ENCODE measurements around the gene SRRM2. TPM values are rescaled to one million over a fixed set of nuclear protein-coding genes. Genes with fewer than 3 reads are reported as not detected.

Gene SRRM2
- total and polyA plus RNA-seq, 9 of the 15 experiments (the other 6 are each of a cell fraction or from before 2014, with no cell fraction given), result 26.7 to 563 (median 81.1) TPM

- no peak overlapping the region for H3K4me2 ChIP-seq (ENCODE audit: insufficient read depth, low read length)
- no peaks in the 10 kb centered on the region for H3K9me3 ChIP-seq (replicated peaks; ENCODE audit: control insufficient read depth, insufficient read depth, low read depth, low read length)
- 31% methylated on average over 6 of the region's 6 CpGs for WGBS (ENCODE audit: insufficient coverage, low coverage, missing lambda C conversion rate)
- H3K27ac ChIP-seq (ENCODE audit: extremely low read depth, low read depth, low read length), result no peak overlapping the region
- ChIA-PET CTCF (ENCODE audit: low intra/inter-chr PET ratio) (no interaction called here), POLR2A (interaction anchor here (0.5 to 1.9 kb wide), 5 partner anchors 10 to 173 kb away, joined by 3 to 7 read pairs (median 4); no protein-coding TSS in a partner anchor)
- ATAC-seq, result no peak
- no peak overlapping the region for H3K9ac ChIP-seq (ENCODE audit: insufficient read depth in 1 of 2, low read depth in 2 of 2, low read length in 2 of 2)
- no peak for DNase-seq (ENCODE audit: extremely low read depth in 1 of 4, low spot score in 3 of 4)
- no peak for TF ChIP-seq MEF2A (IDR thresholded peaks at IDR 0.05; ENCODE audit: control insufficient read depth, low read depth, low read length)
- no peak for TF ChIP-seq DDX20 (tag; IDR thresholded peaks at IDR 0.05; ENCODE audit: low read depth)
- no peak for TF ChIP-seq ZNF253 (CRISPR knock-in tag; conservative IDR thresholded peaks at IDR 0.05)
- TF ChIP-seq SREBF2 (CRISPR knock-in tag; IDR thresholded peaks at IDR 0.05), result no peak
- TF ChIP-seq JUND (IDR thresholded peaks at IDR 0.05; ENCODE audit: borderline replicate concordance, low read depth, low read length), result no peak
- TF ChIP-seq JUND (tag; IDR thresholded peaks at IDR 0.05; ENCODE audit: borderline replicate concordance, low read depth, low read length), result no peak
- no peak for TF ChIP-seq TRIM24 (IDR thresholded peaks at IDR 0.05)
- TF ChIP-seq CBFB (CRISPR knock-in tag; IDR thresholded peaks at IDR 0.05), result no peak
- TF ChIP-seq MTA1 (IDR thresholded peaks at IDR 0.05; ENCODE audit: borderline replicate concordance), result no peak
- no peak for TF ChIP-seq KLF6 (CRISPR knock-in tag; IDR thresholded peaks at IDR 0.05; ENCODE audit: borderline replicate concordance)
- TF ChIP-seq RFX7 (CRISPR knock-in tag; IDR thresholded peaks at IDR 0.05), result no peak
- no peak for TF ChIP-seq DEAF1 (CRISPR knock-in tag; IDR thresholded peaks at IDR 0.05)
- no peak for TF ChIP-seq ZNF239 (CRISPR knock-in tag; IDR thresholded peaks at IDR 0.05)
- TF ChIP-seq E2F3 (CRISPR knock-in tag; IDR thresholded peaks at IDR 0.05), result no peak
- TF ChIP-seq GTF2A2 (tag; IDR thresholded peaks at IDR 0.05), result no peak
- no peak for TF ChIP-seq TCFL5 (CRISPR knock-in tag; conservative IDR thresholded peaks at IDR 0.05)
- no peak for TF ChIP-seq ZNF134 (CRISPR knock-in tag; conservative IDR thresholded peaks at IDR 0.05)
- no peak for TF ChIP-seq NRF1 (conservative IDR thresholded peaks at IDR 0.05 in 1 of 2, IDR thresholded peaks at IDR 0.05 in 1 of 2)
- TF ChIP-seq SOX6 (IDR thresholded peaks at IDR 0.05), result no peak
- TF ChIP-seq ILF3 (IDR thresholded peaks at IDR 0.05; ENCODE audit: borderline replicate concordance), result no peak
- TF ChIP-seq ZNF41 (CRISPR knock-in tag; conservative IDR thresholded peaks at IDR 0.05), result no peak
- H3K36me3 ChIP-seq (ENCODE audit: control insufficient read depth, insufficient read depth, low read length), result no peaks in the 10 kb centered on the region
- no peaks in the 10 kb centered on the region for H4K20me1 ChIP-seq (replicated peaks; ENCODE audit: control insufficient read depth, insufficient read depth, low read length)
- no peaks in the 10 kb centered on the region for H3K79me2 ChIP-seq (ENCODE audit: control insufficient read depth, insufficient read depth, low read length)
- no peak overlapping the region for H3K4me3 ChIP-seq
- no peak for FAIRE-seq
- H3K27me3 ChIP-seq (ENCODE audit: control insufficient read depth in 2 of 2, insufficient read depth in 2 of 2, low read length in 2 of 2), result peaks cover 4 to 35% of the 10 kb centered on the region in 2 experiments; a peak in 3 of 5 replicates
- intact Hi-C loops (cut with micrococcal nuclease) (no loop called here), in situ Hi-C loops (cut with MboI) (no loop called here)
- no TSS peak for BruUV-seq (replicated peaks)
- no peak overlapping the region for H2AFZ ChIP-seq (ENCODE audit: low read depth, low read length)
- no peaks in the 10 kb centered on the region for H3K9me1 ChIP-seq (ENCODE audit: control insufficient read depth, insufficient read depth, low read length)
- peaks cover 9 to 21% of the 10 kb centered on the region in 2 experiments; a peak in 4 of 5 replicates for H3K4me1 ChIP-seq (replicated peaks in 1 of 2; ENCODE audit: control insufficient read depth in 2 of 2, insufficient read depth in 2 of 2, low read length in 2 of 2)
Observed at GRCh38 chr16:2810651-2811050, 58.2 kb downstream of the SRRM2 start.
